Activated CD4-positive, alpha-beta T cell treated with anti-CD3 and anti-CD28 coated beads, Interleukin-2, amount 50 U/mL, for 4 hours (primary cell): ENCODE results near the gene SLC6A16.
"Not testable (repeated sequence)": the region's sequence is repeated elsewhere in the genome, so short reads cannot be mapped to it uniquely, and the experiment has no call there.

Experiments
- DNase-seq, 2 experiments: peaks; one replicate each; pipeline ENCODE4 v3.0.0-alpha.2; 2020

The SLC6A16 gene

DNA sequence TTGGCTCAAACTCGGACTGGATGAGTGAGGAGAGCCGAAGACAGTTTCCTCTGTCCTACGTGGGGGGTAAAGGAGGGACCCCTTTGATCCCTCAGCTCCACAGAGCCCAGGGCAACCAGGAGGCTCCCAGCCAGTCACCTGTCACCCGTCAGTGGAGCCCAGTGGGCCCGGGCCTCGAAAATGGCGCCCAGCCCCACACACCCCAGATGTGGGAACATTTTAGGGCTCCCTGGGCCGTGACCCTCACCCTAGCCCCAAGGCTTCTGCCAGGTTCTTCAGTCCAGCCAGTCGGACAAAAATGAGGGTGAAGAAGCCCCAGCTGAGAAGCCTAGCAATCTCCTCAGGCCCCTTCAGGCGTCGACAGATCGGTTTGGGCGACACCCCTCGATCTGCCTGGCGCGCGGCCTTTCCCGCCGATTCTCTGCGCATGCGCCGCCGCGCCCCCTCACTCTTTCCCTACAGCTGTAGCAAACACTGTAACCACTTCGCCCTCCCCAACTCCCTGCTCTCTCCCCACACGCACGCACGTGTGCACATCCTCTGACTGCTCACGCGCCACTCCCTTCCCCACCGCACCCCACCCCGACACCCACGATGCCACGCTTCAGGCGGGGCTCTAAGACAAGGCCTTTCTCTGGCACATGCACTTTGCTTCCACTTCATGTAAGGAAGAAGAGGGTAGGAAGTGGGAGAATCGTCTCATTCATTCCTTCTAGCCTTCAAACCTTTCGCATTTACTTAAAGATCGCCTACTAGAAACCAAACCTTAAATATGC is at the start of gene SLC6A16:
SLC6A16 (minus strand) TSS at position 391 of the 776 bp plus-strand sequence. CDS start 13,844 bp downstream, outside the sequence.
- no peak for DNase-seq

- DNase-seq = not testable (repeated sequence)
Measured at GRCh38 chr19:49373174-49373573, 48.2 kb upstream of the SLC6A16 start.

GRCh38 chr19:49371184-49371583 is 46.2 kb upstream of the SLC6A16 start:
- DNase-seq = no peak

DNA sequence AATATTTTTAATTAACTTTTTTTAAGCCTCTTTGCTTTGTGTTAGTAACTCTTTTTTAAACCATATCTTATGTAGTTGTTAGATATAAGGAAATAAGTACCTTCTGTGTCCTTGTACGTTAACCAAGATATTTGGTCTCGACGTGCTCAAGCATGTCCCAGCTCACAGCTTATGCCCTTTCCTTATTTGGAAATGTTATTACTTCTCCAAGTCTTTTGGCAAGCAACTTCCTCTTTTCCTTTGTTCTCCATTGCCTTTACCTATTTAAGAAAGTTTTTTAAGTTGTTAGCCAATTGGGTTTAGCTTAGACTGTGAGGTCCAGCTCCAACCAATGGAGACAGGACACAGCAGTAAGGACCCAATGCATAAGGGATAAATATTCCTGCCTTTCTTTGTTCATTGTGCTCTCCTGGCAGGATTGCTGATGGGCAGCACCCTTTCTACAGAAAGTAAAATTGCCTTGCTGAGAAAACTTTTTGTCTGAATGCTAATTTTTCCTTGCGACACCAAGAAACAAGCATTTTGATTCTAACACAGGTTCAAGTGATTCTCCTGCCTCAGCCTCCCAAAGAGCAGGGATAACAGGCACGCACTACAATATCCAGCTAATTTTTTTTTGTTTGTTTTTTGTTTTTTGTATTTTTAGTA is 43.8 kb upstream of the SLC6A16 start:
- DNase-seq = no peak

DNA sequence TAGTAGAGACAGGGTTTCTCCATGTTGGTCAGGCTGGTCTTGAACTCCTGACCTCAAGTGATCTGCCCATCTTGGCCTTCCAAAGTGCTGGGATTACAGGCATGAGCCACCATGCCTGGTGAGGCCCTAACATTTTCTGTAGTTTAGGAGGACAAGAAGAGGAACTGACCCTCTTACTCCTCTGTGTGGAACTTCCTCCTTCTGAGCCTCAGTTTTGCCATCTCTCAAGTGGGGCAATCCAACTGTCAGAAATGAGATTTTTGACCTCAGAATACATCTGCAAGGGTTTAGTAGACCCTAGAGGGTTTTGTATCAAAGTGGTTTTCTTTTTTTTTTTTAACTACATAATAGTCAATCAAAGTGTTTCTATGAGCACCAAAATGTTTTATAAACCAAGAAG is 41.1 kb upstream of the SLC6A16 start:
- DNase-seq = no peak

GRCh38 chr19:49364083-49364737 is 39.2 kb upstream of the SLC6A16 start:
- DNase-seq = no peak

DNA sequence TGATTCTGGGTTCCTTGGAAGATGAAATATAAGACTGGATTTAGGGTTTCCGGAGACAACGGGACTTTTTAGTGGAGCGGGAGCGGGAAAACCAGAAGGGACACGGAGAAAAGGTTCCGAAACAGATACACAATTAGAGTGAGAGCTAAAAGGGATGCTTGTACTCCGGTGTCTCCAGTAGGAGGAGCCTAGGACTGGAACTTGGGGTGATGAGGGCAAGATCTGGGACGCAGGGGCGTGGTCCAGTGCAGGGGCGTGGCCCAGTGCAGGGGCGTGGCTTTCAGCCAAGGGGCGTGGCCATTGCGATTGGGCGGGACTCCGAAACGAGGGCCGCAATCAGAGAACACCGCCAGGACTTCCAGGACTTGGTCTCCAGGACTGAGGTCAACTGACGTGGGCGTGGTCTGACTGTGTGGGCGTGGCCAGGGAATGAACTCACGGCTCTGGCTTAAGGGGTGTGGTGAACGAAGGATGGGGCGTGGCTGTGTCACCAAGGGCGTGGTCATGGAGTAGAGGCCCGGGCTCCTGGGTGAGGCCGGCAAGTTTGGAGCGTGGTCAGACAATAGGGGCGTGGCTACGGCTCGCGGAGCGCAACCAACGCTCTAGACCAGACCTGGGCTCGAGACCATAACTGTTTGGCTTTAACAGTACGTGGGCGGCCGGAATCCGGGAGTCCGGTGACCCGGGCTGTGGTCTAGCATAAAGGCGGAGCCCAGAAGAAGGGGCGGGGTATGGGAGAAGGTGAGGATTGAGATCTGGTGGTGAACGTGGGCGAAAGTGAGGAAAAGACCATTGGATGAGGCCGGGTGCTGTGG is 38.5 kb upstream of the SLC6A16 start, which contains the start of gene DKKL1:
DKKL1 (plus strand) TSS at position 610 of the 815 bp plus-strand sequence; CDS start at position 732, 122 bp downstream.
- peak; percentile 42 to 46 for DNase-seq

- DNase-seq = no peak
Measured at GRCh38 chr19:49362929-49363267, 37.9 kb upstream of the SLC6A16 start.

DNA sequence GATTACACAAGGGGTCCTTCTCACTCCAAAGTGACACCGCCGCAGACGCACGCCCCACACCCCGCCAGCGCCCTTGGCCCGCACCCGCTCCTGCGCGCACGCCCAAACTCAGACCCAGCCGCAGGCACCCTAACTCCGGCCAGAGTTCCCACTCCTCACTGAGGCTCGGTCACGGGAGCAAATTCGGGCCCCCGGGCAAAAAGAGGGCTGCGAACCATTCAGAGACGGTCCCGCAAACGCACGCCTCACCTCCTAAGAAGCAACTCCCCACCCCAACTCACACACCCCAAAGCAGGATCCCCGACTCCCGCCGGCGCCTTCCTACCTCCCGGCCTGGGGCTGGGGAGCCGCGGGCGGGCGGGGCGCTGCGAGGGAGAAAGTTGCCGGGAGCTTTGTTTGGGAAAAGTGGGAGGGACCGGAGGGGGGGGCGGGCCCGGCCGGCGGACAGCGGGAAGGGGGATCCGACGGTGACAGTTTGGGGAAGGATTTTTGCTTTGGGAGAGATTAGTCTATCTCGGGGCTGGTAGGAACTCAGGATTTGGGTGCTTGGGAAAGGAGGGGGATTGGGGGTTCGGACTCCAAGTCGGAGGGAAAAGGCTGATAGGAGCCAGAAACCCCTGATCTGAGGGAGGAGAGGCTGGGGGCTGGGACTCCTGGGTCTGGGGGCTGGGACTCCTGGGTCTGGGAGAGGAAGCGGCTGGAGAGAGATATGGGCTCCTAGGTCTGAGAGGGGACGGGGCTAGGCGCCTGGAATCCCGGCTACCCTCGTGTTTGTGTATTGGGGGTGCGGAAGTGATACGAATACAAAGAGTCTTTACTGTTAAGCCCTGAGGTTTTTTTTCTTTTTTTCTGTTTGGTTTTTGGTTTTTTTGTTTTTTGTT is 37.3 kb upstream of the SLC6A16 start, which contains the start of gene TEAD2:
TEAD2 (minus strand) TSS at position 369 of the 881 bp plus-strand sequence. CDS start 2,341 bp downstream, outside the sequence.
- no peak for DNase-seq

GRCh38 chr19:49361438-49362047 is 36.6 kb upstream of the SLC6A16 start:
- DNase-seq = no peak

DNA sequence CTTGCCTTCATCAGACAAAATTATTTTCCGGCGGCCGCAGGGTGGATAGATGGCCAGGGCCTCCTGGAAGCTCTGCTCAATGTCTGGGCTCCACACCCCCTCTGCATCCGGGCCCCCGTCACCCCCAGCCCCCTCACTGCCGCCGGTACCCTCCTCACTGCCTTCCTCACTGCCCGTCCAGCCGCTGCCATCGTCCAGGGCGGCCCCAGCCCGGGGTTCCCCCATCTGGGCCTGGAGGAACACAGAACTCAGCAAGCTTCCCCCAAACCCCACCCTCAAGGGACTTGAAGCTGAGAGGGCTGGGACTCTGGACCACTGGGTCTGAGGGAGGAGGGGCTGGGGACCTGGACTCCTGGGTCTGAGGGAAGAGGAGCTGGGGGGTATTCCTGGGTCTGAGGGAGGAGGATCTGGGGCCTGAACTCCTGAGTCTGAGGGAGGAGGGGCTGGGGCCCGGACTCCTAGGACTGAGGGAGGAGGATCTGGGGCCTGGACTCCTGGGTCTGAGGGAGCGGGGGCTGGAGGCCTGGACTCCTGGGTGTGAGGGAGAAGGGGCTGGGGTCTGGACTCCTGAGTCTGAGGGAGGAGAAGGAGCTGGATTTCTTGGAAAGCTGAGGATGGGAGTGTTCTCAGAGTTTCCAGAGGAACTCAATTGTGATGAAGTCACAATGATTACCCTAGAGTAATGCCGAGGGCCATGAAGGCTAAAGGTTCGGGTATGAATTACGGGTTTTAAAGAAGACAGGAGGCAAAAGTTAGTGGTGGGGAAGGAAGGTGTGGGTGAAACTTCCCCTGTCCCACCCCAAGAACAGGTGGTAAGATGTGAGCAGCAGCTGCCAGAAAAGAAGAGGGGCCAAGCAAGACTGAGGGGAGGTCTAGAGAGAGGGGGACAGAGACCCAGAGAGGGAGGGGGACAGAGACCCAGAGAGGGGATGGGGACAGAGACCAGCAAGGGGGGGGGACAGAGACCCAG is 35.1 kb upstream of the SLC6A16 start:
- DNase-seq = no peak

GRCh38 chr19:49357186-49357585 is 32.2 kb upstream of the SLC6A16 start:
- DNase-seq = no peak

GRCh38 chr19:49356382-49356781 is 31.4 kb upstream of the SLC6A16 start:
- DNase-seq = no peak

- no peak for DNase-seq
Measured at GRCh38 chr19:49355909-49356353, 30.9 kb upstream of the SLC6A16 start.

DNA sequence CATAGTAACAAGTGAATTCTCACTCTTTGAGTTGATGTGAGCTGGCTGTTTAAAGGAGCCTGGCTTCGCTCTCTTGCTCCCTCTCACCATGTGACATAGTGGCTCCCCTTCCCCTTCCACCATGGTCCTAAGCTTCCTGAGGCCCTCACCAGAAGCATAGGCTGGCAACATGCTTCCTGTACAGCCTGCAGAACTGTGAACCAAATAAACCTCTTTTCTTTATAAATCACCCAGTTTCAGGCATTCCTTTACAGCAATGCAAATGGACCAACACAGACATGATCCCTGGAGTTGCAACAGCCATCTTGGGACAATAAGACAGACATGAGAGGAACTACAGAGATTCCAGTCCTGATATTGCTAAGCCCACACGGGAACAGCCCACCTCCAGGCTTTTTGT is 24.6 kb upstream of the SLC6A16 start:
- no peak for DNase-seq

DNA sequence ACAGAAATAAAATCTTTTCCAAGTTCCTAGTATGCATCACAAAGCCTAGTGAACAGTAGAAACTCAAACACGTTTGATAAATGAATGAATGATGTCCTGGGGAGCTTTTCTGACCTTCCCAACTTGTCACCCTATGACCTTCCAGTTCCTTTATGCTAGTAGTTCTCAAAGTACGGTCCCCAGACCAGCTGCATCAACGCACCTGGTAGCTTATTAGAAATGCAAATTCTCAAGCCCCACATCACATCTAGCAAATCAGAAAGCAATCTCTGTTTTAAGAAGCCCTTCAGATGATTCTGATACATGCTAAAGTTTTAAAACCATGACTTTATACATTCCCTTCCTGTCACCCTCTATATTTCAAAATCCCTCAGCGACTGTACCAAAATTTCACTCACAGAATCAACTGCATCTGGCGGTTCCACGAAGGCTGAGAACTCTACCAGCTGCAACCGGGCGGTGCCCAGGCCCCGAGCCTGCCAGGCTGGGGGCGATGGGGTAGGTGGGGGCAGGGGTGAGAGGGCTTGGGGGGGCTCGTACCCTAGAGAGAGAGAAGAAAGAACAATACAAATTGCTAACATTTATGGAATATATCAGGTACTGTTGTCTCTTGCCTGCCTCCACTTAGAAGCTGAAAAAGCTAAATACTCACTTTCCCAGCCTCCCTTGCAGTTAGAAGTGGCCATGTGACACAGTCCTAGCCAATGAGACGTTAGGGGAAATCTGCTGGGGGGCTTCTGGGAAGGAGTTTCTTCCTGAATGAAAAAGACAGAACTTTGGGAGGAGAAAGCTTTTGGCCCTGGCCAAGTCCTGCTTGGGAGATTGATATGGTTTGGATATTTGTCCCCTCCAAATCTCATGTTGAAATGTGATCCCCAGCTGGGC is 23.6 kb upstream of the SLC6A16 start:
- no peak for DNase-seq

DNA sequence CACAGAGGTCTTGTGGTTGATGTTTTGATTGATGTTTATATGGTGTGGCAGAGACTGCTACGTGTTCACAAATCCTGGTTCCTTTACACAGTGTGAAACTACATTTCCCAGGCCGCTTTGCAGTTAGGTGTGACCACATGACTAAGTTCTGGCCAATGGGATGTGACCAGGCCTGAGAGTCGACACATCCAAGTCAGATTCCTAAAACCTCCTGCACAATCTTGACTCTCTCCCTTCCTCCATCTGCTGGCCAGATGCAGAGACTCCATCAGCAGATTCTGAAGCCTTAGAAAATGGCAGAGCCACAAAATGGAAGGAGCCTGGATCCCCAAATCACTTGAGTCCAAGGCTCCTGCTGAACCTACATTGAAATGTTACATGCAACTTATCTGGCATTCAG is 22.8 kb upstream of the SLC6A16 start:
- no peak for DNase-seq

GRCh38 chr19:49347191-49347590 is 22.2 kb upstream of the SLC6A16 start:
- DNase-seq = no peak
